ENCODE data around the gene SSH3. TPM values are rescaled to one million over a fixed set of nuclear protein-coding genes. Genes with fewer than 3 reads are reported as not detected.

SSH3 gene
- total and polyA plus RNA-seq, 2 donors (not counting 1 experiment from before 2014, with no cell fraction given), result 6.9 to 15.7 TPM

DNA sequence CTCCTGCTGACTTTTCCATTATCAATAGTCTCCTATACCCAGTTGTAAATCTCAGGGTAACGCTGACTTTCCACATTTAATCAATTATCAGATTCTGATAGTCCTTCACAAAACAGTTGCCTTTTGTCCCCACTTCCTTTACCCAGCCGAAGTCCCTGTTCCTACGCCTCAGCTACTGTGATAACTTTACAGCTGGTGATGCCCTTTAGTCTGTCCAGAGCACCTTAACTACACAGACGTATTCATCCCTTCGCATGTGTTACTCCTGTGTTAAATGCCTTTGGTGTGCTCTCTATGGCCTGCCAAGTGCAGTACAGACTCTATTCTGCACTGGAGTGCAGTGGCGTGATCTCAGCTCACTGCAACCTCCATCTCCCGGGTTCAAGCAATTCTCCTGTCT, 20.2 kb downstream of the SSH3 start:
- H3K9me3 ChIP-seq (ENCODE audit: control insufficient read depth, insufficient read depth, low read depth, low read length), result no peaks in the 10 kb centered on the region
- H3K79me2 ChIP-seq (ENCODE audit: control insufficient read depth, insufficient read depth, low read length), result no peaks in the 10 kb centered on the region
- TF ChIP-seq, protein P1, sequence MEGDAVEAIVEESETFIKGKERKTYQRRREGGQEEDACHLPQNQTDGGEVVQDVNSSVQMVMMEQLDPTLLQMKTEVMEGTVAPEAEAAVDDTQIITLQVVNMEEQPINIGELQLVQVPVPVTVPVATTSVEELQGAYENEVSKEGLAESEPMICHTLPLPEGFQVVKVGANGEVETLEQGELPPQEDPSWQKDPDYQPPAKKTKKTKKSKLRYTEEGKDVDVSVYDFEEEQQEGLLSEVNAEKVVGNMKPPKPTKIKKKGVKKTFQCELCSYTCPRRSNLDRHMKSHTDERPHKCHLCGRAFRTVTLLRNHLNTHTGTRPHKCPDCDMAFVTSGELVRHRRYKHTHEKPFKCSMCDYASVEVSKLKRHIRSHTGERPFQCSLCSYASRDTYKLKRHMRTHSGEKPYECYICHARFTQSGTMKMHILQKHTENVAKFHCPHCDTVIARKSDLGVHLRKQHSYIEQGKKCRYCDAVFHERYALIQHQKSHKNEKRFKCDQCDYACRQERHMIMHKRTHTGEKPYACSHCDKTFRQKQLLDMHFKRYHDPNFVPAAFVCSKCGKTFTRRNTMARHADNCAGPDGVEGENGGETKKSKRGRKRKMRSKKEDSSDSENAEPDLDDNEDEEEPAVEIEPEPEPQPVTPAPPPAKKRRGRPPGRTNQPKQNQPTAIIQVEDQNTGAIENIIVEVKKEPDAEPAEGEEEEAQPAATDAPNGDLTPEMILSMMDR (conservative IDR thresholded peaks at IDR 0.05 in 1 of 2, IDR thresholded peaks at IDR 0.05 in 1 of 2; ENCODE audit: low read depth in 1 of 2, low read length in 2 of 2), result no peak
- TF ChIP-seq EZH2 (IDR thresholded peaks at IDR 0.05; ENCODE audit: low read length, missing control alignments), result no peak
- no peak overlapping the region for H3K27ac ChIP-seq (ENCODE audit: insufficient read depth, low read length)
- H3K4me3 ChIP-seq (replicated peaks in 1 of 4; ENCODE audit: control extremely low read depth in 1 of 4, insufficient read depth in 1 of 4, low read depth in 3 of 4, low read length in 4 of 4), result no peak overlapping the region
- H3K9ac ChIP-seq (ENCODE audit: insufficient read depth, low read length), result no peak overlapping the region
- H3K36me3 ChIP-seq (ENCODE audit: control insufficient read depth, insufficient read depth, low read length), result no peaks in the 10 kb centered on the region
- no peak overlapping the region for H3K4me2 ChIP-seq (ENCODE audit: extremely low read depth, insufficient read depth, low read length)
- H3K27me3 ChIP-seq (ENCODE audit: control insufficient read depth, insufficient read depth, low read length), result no peaks in the 10 kb centered on the region
- H2AFZ ChIP-seq (ENCODE audit: low read length), result no peak overlapping the region
- no peaks in the 10 kb centered on the region for H4K20me1 ChIP-seq (ENCODE audit: control insufficient read depth, extremely low read depth, insufficient read depth, low read length)
- no peak for DNase-seq (ENCODE audit: low read depth in 2 of 2)
- H3K4me1 ChIP-seq (ENCODE audit: control insufficient read depth, extremely low read depth, insufficient read depth, low read length), result no peaks in the 10 kb centered on the region

DNA sequence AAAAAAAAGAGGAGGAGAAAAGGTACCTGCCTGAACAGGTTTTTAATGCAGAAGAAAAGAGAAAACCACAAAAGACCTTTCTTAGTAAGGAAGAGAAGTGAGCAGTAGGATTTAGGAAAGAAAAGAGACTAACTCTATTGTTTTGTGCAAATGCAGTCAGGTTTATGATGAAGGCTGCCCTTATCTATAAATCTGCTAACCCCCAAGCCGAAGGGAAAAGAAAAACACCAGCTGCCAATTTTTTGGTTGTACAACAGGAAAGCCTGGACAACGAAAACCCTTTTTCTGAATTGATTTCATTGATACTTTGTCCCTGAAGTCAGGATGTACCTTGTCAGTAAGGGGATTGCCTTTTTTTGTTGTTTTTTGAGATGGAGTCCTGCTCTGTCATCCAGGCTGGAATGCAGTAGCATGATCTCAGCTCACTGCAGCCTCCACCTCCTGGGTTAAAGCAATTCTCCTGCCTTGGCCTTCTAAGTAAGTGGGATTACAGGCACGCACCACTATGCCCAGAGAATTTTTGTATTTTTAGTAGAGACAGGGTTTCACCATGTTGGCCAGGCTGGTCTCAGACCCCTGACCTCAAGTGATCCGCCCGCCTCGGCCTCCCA, 28.9 kb downstream of the SSH3 start:
- Histone ChIP-seq H3K4me3 (replicated peaks in 1 of 4; ENCODE audit: control extremely low read depth in 1 of 4, insufficient read depth in 1 of 4, low read depth in 3 of 4, low read length in 4 of 4) (no peak overlapping the region), H2AFZ (ENCODE audit: low read length) (no peak overlapping the region), H3K4me1 (ENCODE audit: control insufficient read depth, extremely low read depth, insufficient read depth, low read length) (no peaks in the 10 kb centered on the region), H3K9me3 (ENCODE audit: control insufficient read depth, insufficient read depth, low read depth, low read length) (no peaks in the 10 kb centered on the region), H3K79me2 (ENCODE audit: control insufficient read depth, insufficient read depth, low read length) (no peaks in the 10 kb centered on the region), H3K36me3 (ENCODE audit: control insufficient read depth, insufficient read depth, low read length) (no peaks in the 10 kb centered on the region), H3K27ac (ENCODE audit: insufficient read depth, low read length) (no peak overlapping the region), H4K20me1 (ENCODE audit: control insufficient read depth, extremely low read depth, insufficient read depth, low read length) (no peaks in the 10 kb centered on the region), H3K4me2 (ENCODE audit: extremely low read depth, insufficient read depth, low read length) (no peak overlapping the region), H3K27me3 (ENCODE audit: control insufficient read depth, insufficient read depth, low read length) (no peaks in the 10 kb centered on the region), H3K9ac (ENCODE audit: insufficient read depth, low read length) (no peak overlapping the region)
- TF ChIP-seq, protein P1 (conservative IDR thresholded peaks at IDR 0.05 in 1 of 2, IDR thresholded peaks at IDR 0.05 in 1 of 2; ENCODE audit: low read depth in 1 of 2, low read length in 2 of 2), result no peak
- no peak for DNase-seq (ENCODE audit: low read depth in 2 of 2)

DNA sequence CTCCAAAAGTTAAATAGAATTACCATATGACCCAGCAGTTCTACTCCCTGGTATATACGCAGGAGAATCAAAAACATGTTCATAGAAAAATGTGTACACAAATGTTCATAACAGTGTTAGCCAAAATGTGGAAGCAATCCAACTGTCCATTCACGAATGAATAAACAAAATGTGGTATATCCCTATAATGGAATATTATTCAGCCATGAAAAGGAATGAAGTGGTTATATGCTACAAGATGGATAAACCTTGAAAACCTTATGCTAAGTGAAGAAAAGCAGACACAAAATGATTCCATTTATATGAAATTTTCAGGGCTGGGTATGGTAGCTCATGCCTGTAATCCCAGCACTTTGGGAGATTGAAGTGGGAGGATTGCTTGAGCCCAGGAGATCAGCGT, 33.9 kb downstream of the SSH3 start:
- Histone ChIP-seq H3K27ac (ENCODE audit: insufficient read depth, low read length) (no peak overlapping the region), H3K4me3 (replicated peaks in 1 of 4; ENCODE audit: control extremely low read depth in 1 of 4, insufficient read depth in 1 of 4, low read depth in 3 of 4, low read length in 4 of 4) (no peak overlapping the region), H3K27me3 (ENCODE audit: control insufficient read depth, insufficient read depth, low read length) (no peaks in the 10 kb centered on the region), H3K36me3 (ENCODE audit: control insufficient read depth, insufficient read depth, low read length) (no peaks in the 10 kb centered on the region), H4K20me1 (ENCODE audit: control insufficient read depth, extremely low read depth, insufficient read depth, low read length) (no peaks in the 10 kb centered on the region), H3K4me1 (ENCODE audit: control insufficient read depth, extremely low read depth, insufficient read depth, low read length) (no peaks in the 10 kb centered on the region), H3K79me2 (ENCODE audit: control insufficient read depth, insufficient read depth, low read length) (no peaks in the 10 kb centered on the region), H3K9ac (ENCODE audit: insufficient read depth, low read length) (no peak overlapping the region), H3K4me2 (ENCODE audit: extremely low read depth, insufficient read depth, low read length) (no peak overlapping the region), H3K9me3 (ENCODE audit: control insufficient read depth, insufficient read depth, low read depth, low read length) (no peaks in the 10 kb centered on the region), H2AFZ (ENCODE audit: low read length) (no peak overlapping the region)
- TF ChIP-seq, protein P1 (conservative IDR thresholded peaks at IDR 0.05 in 1 of 2, IDR thresholded peaks at IDR 0.05 in 1 of 2; ENCODE audit: low read depth in 1 of 2, low read length in 2 of 2), result no peak
- TF ChIP-seq EZH2 (IDR thresholded peaks at IDR 0.05; ENCODE audit: low read length, missing control alignments), result no peak
- DNase-seq (ENCODE audit: low read depth in 2 of 2), result no peak

Data from fibroblast of lung (primary cell).